ENCODE measurements around the gene TCEA3. TPM values are rescaled to one million over a fixed set of nuclear protein-coding genes. Genes with fewer than 3 reads are reported as not detected.
A peak's percentile ranks its signal among the peaks of the same experiment; 100 is the strongest.

Gene TCEA3
- total RNA-seq, 3 donors from 2014 or later, result 95.7 to 200 (median 125) TPM

DNA sequence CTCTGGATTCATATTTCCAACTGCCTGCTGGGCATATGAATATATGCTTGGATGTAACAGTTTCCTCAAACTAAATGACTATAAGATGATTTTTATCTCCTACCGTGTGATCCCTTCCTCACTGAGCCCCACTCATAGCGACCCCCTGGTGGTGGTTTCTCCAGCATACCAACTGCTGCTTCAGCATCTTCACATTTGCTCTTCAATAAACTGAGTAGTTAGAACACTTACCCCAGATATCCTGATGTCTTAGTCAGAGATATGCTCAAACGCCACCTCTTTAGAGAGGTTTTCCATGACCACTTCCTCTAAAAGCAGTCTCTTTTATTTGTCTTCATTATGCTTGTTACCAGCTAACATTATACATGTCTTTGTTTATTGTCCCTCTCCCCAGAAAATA, 70.3 kb downstream of the TCEA3 start:
- H3K4me3 ChIP-seq, result no peak overlapping the region
- no peak for DNase-seq
- TF ChIP-seq, protein P1, sequence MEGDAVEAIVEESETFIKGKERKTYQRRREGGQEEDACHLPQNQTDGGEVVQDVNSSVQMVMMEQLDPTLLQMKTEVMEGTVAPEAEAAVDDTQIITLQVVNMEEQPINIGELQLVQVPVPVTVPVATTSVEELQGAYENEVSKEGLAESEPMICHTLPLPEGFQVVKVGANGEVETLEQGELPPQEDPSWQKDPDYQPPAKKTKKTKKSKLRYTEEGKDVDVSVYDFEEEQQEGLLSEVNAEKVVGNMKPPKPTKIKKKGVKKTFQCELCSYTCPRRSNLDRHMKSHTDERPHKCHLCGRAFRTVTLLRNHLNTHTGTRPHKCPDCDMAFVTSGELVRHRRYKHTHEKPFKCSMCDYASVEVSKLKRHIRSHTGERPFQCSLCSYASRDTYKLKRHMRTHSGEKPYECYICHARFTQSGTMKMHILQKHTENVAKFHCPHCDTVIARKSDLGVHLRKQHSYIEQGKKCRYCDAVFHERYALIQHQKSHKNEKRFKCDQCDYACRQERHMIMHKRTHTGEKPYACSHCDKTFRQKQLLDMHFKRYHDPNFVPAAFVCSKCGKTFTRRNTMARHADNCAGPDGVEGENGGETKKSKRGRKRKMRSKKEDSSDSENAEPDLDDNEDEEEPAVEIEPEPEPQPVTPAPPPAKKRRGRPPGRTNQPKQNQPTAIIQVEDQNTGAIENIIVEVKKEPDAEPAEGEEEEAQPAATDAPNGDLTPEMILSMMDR (IDR thresholded peaks at IDR 0.05), result no peak
- no peak for ATAC-seq
- H3K36me3 ChIP-seq (ENCODE audit: low read depth), result no peaks in the 10 kb centered on the region
- intact Hi-C loops (cut with DNase I, micrococcal nuclease), result no loop called here
- peaks cover 3% of the 10 kb centered on the region for H3K9me3 ChIP-seq
- no peaks in the 10 kb centered on the region for H3K4me1 ChIP-seq (ENCODE audit: low read depth)

DNA sequence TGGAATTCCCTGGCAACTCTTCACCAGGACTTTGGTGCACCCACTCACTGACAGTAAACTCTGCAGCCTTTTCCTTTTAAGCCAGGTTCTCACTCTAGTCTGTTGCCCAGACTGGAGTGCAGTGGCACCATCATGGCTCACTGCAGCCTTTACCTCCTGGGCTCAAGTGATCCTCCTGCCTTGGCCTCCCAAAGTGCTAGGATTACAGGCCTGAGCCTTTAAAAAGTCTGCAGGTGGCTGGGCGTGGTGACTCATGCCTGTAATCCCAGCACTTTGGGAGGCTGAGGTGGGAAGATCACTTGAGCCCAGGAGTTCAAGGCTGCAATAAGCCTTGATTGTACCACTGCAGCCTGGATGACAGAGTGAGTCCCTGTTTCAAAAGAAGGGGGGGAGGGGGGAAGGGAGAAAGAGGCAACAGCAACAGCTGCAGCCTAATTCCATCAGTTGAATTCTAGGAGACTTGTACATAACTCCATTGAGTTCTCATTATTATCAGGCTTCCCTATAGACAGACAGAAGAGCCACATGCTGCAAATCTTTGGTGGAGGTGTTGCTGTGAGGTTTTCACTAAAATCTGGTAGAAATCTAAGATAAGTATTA, 72.4 kb downstream of the TCEA3 start:
- H3K4me3 ChIP-seq, result no peak overlapping the region
- DNase-seq, result no peak
- no peak for ATAC-seq
- TF ChIP-seq, protein P1 (IDR thresholded peaks at IDR 0.05), result no peak
- intact Hi-C loops (cut with DNase I, micrococcal nuclease), result no loop called here
- no peaks in the 10 kb centered on the region for H3K4me1 ChIP-seq (ENCODE audit: low read depth)
- no peaks in the 10 kb centered on the region for H3K9me3 ChIP-seq
- H3K36me3 ChIP-seq (ENCODE audit: low read depth), result no peaks in the 10 kb centered on the region

DNA sequence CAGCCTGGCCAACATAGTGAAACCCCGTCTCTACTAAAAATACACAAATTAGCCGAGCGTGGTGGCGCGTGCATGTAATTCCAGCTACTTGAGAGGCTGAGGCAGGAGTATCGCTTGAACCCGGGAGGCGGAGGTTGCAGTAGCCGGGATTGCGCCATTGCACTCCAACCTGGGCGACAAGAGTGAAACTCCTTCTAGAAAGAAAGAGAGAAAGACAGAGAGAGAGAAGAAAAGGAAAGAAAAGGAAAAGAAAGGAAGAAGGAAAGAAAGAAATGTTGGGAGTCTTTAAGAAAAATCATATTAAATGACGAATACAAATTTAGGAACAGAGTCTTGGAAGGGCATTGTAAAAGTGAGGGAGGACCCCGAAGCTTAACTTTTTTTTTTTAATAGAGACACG, 78.6 kb downstream of the TCEA3 start:
- H3K36me3 ChIP-seq (ENCODE audit: low read depth), result no peaks in the 10 kb centered on the region
- no peaks in the 10 kb centered on the region for H3K9me3 ChIP-seq
- TF ChIP-seq, protein P1 (IDR thresholded peaks at IDR 0.05), result no peak
- ATAC-seq (no peak), DNase-seq (no peak)
- H3K4me1 ChIP-seq (ENCODE audit: low read depth), result peaks cover 16% of the 10 kb centered on the region
- H3K4me3 ChIP-seq, result no peak overlapping the region
- intact Hi-C loops (cut with DNase I, micrococcal nuclease), result no loop called here

DNA sequence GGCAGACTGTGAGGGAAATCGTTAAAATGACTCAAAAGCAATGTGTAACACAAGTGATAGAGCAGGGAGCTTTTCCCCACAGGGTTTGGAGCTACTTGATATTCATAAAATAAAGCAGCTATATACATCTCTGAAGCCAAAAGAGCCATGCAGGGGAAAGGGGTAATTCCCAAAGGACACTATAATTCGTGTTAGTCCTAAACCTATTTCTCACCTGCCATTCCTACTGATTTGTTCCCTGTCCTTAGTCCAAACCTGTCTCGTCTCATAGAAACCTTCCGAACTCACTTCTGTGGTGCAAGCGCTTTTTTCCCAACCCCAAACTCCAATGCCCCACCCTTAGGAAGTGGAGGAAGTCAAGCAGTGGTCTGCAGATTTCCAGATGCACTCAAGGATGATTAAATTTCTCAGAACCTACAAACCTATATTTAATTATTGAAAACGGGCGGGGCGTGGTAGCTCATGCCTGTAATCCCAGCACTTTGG, 79.5 kb downstream of the TCEA3 start:
- TF ChIP-seq, protein P1 (IDR thresholded peaks at IDR 0.05), result no peak
- Histone ChIP-seq H3K9me3 (no peaks in the 10 kb centered on the region), H3K36me3 (ENCODE audit: low read depth) (no peaks in the 10 kb centered on the region), H3K4me1 (ENCODE audit: low read depth) (peaks cover 24% of the 10 kb centered on the region), H3K4me3 (peak overlapping the region; percentile 94)
- ATAC-seq (no peak), DNase-seq (peak in 1 of 3 donors; percentile 20)
- intact Hi-C loops (cut with DNase I, micrococcal nuclease), result no loop called here

DNA sequence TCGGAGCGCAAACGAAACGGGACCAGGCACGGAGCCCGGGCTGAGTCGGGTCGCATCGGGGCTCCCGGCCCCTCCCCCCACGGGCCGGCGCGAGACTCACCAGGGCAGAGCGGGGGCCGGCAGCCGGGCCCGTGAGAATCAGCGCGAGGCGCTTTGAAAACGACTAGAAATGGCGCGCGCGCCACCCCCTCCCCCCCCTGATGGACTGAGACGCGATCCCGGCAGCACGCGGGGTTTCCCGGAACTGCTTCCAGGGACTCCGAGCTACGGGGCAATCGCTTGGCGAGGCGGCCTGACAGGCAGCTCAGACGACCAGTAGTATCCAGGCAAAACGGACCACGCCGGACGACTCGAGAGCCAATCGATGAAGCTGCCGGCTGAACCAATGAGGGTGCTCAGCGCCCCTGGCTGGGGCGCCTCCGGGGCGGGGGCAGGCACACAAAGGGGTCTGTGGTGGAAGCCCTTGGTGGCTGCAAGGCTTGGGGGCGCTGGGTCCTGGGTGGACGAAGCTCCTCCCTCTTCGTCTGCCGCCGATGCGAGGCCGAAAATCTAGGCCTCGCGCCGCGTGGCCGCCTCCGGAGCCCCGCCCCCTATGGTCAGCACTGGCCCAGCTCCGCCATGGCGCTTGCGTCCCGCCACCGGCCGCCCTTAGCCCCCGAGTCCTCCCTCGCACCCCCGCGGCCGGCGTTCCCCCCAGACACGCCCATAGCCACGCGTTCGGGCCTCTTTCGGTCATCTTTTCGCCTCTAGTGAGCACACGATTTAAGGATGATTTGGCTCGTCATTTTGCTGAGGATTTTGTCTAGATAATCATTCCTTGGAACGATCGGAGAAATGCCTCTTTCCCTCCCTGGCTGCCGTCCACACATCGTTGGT, 80.2 kb downstream of the TCEA3 start, which contains the start of gene HNRNPR:
Gene HNRNPR (minus strand): TSS at position 174 of the 876 bp plus-strand sequence. CDS start 3,276 bp downstream, outside the sequence.
- DNase-seq (peak; percentile 100), ATAC-seq (peak; percentile 94)
- intact Hi-C loops (cut with DNase I, micrococcal nuclease), result no loop called here
- H3K9me3 ChIP-seq, result no peaks in the 10 kb centered on the region
- peak within 1 kb of the TSS; percentile 94 for H3K4me3 ChIP-seq
- peaks cover 25% of the 10 kb centered on the region for H3K4me1 ChIP-seq (ENCODE audit: low read depth)
- H3K36me3 ChIP-seq (ENCODE audit: low read depth), result no peaks in the 10 kb centered on the region
- TF ChIP-seq, protein P1 (IDR thresholded peaks at IDR 0.05), result no peak
